ENCODE data around the gene NUP188. TPM values are rescaled to one million over a fixed set of nuclear protein-coding genes. Genes with fewer than 3 reads are reported as not detected.

NUP188 gene
- 162 and 176 TPM in 2 replicates for total RNA-seq

DNA sequence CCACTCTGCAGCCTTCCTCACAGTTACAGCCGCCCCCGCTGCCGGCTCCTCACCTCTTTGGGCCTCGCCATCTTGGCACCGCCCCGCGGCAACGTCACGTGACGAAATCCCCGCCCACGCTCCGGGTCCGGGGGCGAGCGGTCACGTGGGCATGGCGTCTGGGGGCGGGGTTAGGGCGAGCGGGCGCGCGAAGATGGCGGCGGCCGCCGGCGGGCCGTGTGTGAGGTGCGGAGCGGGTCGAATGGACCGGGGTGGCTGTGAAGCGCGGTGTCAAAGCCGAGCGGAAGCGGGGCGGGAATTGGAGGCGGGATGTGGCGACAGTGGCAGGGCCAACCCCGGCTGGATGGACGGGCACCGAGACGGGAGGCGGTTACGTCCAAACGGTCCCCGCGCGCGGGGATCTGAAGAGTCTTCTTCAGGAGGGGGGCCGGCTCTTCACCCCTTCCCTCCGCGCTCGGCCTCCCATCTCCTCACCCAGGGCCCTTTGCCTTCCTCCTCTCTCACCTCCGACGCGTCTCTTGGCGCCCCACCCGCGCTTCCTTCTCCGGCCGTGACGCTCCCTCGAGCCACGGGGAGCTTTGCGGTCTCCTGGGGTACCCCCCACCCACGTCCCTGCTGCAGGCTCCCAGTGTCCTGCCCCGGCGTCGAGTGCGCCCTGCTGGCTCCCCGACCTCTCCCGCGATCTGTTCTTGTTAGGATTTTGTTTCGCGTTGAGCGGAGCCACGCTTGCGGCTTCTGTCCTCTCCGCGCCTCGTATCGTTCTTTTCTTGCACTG, at the start of gene NUP188, which contains the start of gene DOLK:
TSS of gene NUP188 (plus strand) at position 173 of the 775 bp plus-strand sequence. CDS start at position 194, 21 bp downstream.
TSS of gene DOLK (minus strand) at position 77 of the 775 bp plus-strand sequence. CDS start 300 bp downstream, outside the sequence.
- Mint-ChIP-seq H3K36me3 (ENCODE audit: low read depth) (peaks cover 38% of the 10 kb centered on the region), H3K4me3 (peak within 1 kb of the TSS; percentile 92), H3K9me3 (no peaks in the 10 kb centered on the region), H3K27me3 (no peaks in the 10 kb centered on the region), H3K27ac (peak within 1 kb of the TSS; percentile 99), H3K4me1 (peaks cover 33% of the 10 kb centered on the region)
- DNase-seq: peak; percentile 100
- intact Hi-C loops (cut with micrococcal nuclease): loop anchor here (1.0 to 5.0 kb wide), 4 partner anchors 66 to 395 kb away; partner anchors contain the start of genes KYAT1, SET, SH3GLB2 and SPTAN1

GRCh38 chr9:128898382-128898781, 49.1 kb upstream of the NUP188 start:
- H3K4me3 Mint-ChIP-seq: peak overlapping the region; percentile 61
- peaks cover 60% of the 10 kb centered on the region for H3K4me1 Mint-ChIP-seq
- peak overlapping the region; percentile 91 for H3K27ac Mint-ChIP-seq
- no peaks in the 10 kb centered on the region for H3K27me3 Mint-ChIP-seq
- H3K36me3 Mint-ChIP-seq (ENCODE audit: low read depth): peaks cover 24% of the 10 kb centered on the region
- intact Hi-C loops (cut with micrococcal nuclease): no loop called here
- H3K9me3 Mint-ChIP-seq: no peaks in the 10 kb centered on the region
- no peak for DNase-seq

- Mint-ChIP-seq H3K4me3 (peak overlapping the region; percentile 62), H3K27me3 (no peaks in the 10 kb centered on the region), H3K4me1 (peaks cover 61% of the 10 kb centered on the region), H3K36me3 (ENCODE audit: low read depth) (peaks cover 20% of the 10 kb centered on the region), H3K27ac (peak overlapping the region; percentile 91), H3K9me3 (no peaks in the 10 kb centered on the region)
- DNase-seq: no peak
- intact Hi-C loops (cut with micrococcal nuclease): no loop called here
Measured at GRCh38 chr9:128898845-128899565, 48.5 kb upstream of the NUP188 start.

- intact Hi-C loops (cut with micrococcal nuclease): loop anchor here (5.0 kb wide), 1 partner anchor 442 kb away; the partner anchor contains the start of gene ODF2
- Mint-ChIP-seq H3K36me3 (ENCODE audit: low read depth) (peaks cover 18% of the 10 kb centered on the region), H3K27ac (peak overlapping the region; percentile 91), H3K4me1 (peaks cover 63% of the 10 kb centered on the region), H3K4me3 (peak overlapping the region; percentile 62), H3K9me3 (no peaks in the 10 kb centered on the region), H3K27me3 (no peaks in the 10 kb centered on the region)
- DNase-seq: peak; percentile 82
Measured at GRCh38 chr9:128899566-128900322, 47.8 kb upstream of the NUP188 start.

GRCh38 chr9:128901379-128901778, 46.1 kb upstream of the NUP188 start:
- DNase-seq: no peak
- Mint-ChIP-seq H3K36me3 (ENCODE audit: low read depth) (peaks cover 11% of the 10 kb centered on the region), H3K27ac (peak overlapping the region; percentile 25), H3K9me3 (no peaks in the 10 kb centered on the region), H3K4me1 (peaks cover 54% of the 10 kb centered on the region), H3K4me3 (no peak overlapping the region), H3K27me3 (no peaks in the 10 kb centered on the region)
- intact Hi-C loops (cut with micrococcal nuclease): loop anchor here (5.0 kb wide), 1 partner anchor 444 kb away; the partner anchor contains the start of gene ODF2

DNA sequence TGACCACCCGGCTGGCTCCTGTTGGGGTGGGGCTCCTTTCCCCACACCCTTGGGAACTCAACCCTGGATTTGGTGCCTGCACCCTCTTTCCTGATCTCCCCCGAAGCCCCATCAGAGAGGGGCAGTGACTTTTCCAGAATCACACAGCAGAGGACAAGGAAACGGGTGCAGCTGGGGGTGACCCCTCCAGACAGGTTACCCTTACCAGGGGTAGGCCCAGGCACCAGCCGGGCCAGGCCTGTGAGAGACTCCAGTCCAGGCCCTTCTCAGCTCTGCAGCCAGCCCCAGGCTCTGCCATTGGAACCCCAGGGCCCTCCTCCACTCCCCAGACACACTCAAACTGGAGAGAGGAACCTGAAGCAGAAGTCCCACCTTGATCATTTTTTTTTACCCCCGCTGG, 45.7 kb upstream of the NUP188 start:
- no peaks in the 10 kb centered on the region for H3K27me3 Mint-ChIP-seq
- no peak for DNase-seq
- H3K9me3 Mint-ChIP-seq: no peaks in the 10 kb centered on the region
- H3K4me3 Mint-ChIP-seq: peak overlapping the region; percentile 76
- intact Hi-C loops (cut with micrococcal nuclease): loop anchor here (1.0 to 5.0 kb wide), 3 partner anchors 10 to 445 kb away; partner anchors contain the start of genes LRRC8A and ODF2
- peaks cover 57% of the 10 kb centered on the region for H3K4me1 Mint-ChIP-seq
- H3K36me3 Mint-ChIP-seq (ENCODE audit: low read depth): peaks cover 15% of the 10 kb centered on the region
- peak overlapping the region; percentile 89 for H3K27ac Mint-ChIP-seq

DNA sequence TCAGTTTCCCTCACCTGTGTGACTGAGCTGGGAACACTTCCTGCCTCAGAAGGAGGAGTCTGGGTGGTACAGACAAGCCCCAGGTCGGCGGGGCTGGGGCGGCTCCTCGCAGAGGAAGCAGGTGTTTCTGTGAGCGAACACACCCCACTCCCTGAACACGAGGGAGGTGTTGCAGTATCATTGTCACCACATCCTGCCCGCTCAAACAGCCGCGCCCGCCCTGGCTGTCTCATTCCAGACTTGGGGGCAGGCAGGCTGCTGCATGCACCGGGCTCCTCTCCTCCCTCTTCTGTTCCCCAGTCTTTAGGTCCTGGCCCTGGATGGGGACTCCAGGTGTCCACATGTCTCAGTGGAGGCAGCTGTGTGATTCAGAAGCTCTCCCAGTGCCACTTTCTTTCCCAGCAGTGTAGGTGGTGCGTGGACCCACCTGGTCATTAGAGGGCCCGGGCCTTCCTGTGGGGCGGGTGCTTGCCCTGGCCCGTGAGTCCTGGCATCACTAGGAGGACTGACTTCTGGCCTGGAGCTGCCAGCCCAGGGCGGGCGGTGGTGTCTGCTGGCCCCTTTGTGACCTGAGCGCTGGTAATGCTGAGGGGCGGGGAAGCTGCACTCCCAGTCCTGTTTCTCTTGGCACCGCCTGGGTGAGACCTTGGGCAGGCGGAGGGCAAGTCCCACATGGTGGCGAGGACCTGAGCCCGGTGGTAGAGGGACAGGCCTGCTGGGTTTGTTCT, 45.0 kb upstream of the NUP188 start:
- no peaks in the 10 kb centered on the region for H3K27me3 Mint-ChIP-seq
- peaks cover 17% of the 10 kb centered on the region for H3K36me3 Mint-ChIP-seq (ENCODE audit: low read depth)
- peak overlapping the region; percentile 76 for H3K4me3 Mint-ChIP-seq
- peak overlapping the region; percentile 89 for H3K27ac Mint-ChIP-seq
- peaks cover 57% of the 10 kb centered on the region for H3K4me1 Mint-ChIP-seq
- DNase-seq: peak; percentile 95
- no peaks in the 10 kb centered on the region for H3K9me3 Mint-ChIP-seq
- intact Hi-C loops (cut with micrococcal nuclease): loop anchor here (1.0 to 5.0 kb wide), 3 partner anchors 10 to 445 kb away; partner anchors contain the start of genes LRRC8A and ODF2

GRCh38 chr9:128903079-128903461, 44.4 kb upstream of the NUP188 start:
- intact Hi-C loops (cut with micrococcal nuclease): loop anchor here (5.0 kb wide), 1 partner anchor 446 kb away; the partner anchor contains the start of gene ODF2
- peaks cover 20% of the 10 kb centered on the region for H3K36me3 Mint-ChIP-seq (ENCODE audit: low read depth)
- H3K4me1 Mint-ChIP-seq: peaks cover 53% of the 10 kb centered on the region
- H3K27me3 Mint-ChIP-seq: no peaks in the 10 kb centered on the region
- peak overlapping the region; percentile 76 for H3K4me3 Mint-ChIP-seq
- no peak for DNase-seq
- peak overlapping the region; percentile 89 for H3K27ac Mint-ChIP-seq
- H3K9me3 Mint-ChIP-seq: no peaks in the 10 kb centered on the region

- peak overlapping the region; percentile 76 for H3K4me3 Mint-ChIP-seq
- no peaks in the 10 kb centered on the region for H3K9me3 Mint-ChIP-seq
- H3K36me3 Mint-ChIP-seq (ENCODE audit: low read depth): peaks cover 24% of the 10 kb centered on the region
- peak overlapping the region; percentile 89 for H3K27ac Mint-ChIP-seq
- intact Hi-C loops (cut with micrococcal nuclease): loop anchor here (5.0 kb wide), 1 partner anchor 447 kb away; the partner anchor contains the start of gene ODF2
- peaks cover 48% of the 10 kb centered on the region for H3K4me1 Mint-ChIP-seq
- DNase-seq: no peak
- H3K27me3 Mint-ChIP-seq: no peaks in the 10 kb centered on the region
Measured at GRCh38 chr9:128903871-128904620, 43.5 kb upstream of the NUP188 start.

GRCh38 chr9:128905964-128906363, 41.5 kb upstream of the NUP188 start:
- Mint-ChIP-seq H3K36me3 (ENCODE audit: low read depth) (peaks cover 29% of the 10 kb centered on the region), H3K4me3 (no peak overlapping the region), H3K27me3 (no peaks in the 10 kb centered on the region), H3K9me3 (no peaks in the 10 kb centered on the region), H3K27ac (peak overlapping the region; percentile 17), H3K4me1 (peaks cover 41% of the 10 kb centered on the region)
- intact Hi-C loops (cut with micrococcal nuclease): no loop called here
- no peak for DNase-seq

DNA sequence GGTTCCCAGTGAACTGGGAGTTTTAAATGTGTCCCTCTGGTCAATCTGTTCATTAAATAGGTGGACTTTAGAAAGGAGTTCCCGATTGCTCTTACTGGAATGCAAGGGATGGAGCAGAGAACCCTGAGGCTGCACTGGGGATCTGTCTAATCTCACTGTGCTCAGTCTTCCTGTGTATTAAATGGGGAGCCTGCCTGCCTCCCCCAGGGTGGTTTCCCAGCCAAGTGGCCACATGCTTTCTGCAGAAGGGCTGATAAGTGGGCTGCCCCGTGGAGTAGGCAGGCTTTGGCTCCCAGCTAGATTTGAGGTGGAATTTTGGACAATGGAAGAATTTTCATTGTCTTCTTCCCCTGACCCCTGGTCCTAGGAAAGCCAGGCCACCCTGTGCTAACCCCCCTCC, 40.8 kb upstream of the NUP188 start:
- no peaks in the 10 kb centered on the region for H3K27me3 Mint-ChIP-seq
- peaks cover 31% of the 10 kb centered on the region for H3K36me3 Mint-ChIP-seq (ENCODE audit: low read depth)
- no peak overlapping the region for H3K4me3 Mint-ChIP-seq
- no peaks in the 10 kb centered on the region for H3K9me3 Mint-ChIP-seq
- no peak for DNase-seq
- peak overlapping the region; percentile 82 for H3K27ac Mint-ChIP-seq
- H3K4me1 Mint-ChIP-seq: peaks cover 47% of the 10 kb centered on the region
- intact Hi-C loops (cut with micrococcal nuclease): no loop called here

GRCh38 chr9:128908372-128908771, 39.1 kb upstream of the NUP188 start:
- H3K4me3 Mint-ChIP-seq: no peak overlapping the region
- DNase-seq: no peak
- intact Hi-C loops (cut with micrococcal nuclease): no loop called here
- H3K36me3 Mint-ChIP-seq (ENCODE audit: low read depth): peaks cover 44% of the 10 kb centered on the region
- H3K9me3 Mint-ChIP-seq: no peaks in the 10 kb centered on the region
- peaks cover 50% of the 10 kb centered on the region for H3K4me1 Mint-ChIP-seq
- H3K27ac Mint-ChIP-seq: no peak overlapping the region
- H3K27me3 Mint-ChIP-seq: no peaks in the 10 kb centered on the region
